Measurements from ENCODE around the gene OLIG1.

Gene OLIG1

DNA sequence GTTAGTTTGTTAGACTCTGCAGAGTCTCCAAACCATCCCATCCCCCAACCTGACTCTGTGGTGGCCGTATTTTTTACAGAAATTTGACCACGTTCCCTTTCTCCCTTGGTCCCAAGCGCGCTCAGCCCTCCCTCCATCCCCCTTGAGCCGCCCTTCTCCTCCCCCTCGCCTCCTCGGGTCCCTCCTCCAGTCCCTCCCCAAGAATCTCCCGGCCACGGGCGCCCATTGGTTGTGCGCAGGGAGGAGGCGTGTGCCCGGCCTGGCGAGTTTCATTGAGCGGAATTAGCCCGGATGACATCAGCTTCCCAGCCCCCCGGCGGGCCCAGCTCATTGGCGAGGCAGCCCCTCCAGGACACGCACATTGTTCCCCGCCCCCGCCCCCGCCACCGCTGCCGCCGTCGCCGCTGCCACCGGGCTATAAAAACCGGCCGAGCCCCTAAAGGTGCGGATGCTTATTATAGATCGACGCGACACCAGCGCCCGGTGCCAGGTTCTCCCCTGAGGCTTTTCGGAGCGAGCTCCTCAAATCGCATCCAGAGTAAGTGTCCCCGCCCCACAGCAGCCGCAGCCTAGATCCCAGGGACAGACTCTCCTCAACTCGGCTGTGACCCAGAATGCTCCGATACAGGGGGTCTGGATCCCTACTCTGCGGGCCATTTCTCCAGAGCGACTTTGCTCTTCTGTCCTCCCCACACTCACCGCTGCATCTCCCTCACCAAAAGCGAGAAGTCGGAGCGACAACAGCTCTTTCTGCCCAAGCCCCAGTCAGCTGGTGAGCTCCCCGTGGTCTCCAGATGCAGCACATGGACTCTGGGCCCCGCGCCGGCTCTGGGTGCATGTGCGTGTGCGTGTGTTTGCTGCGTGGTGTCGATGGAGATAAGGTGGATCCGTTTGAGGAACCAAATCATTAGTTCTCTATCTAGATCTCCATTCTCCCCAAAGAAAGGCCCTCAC lies 44.2 kb upstream of the OLIG1 start, which contains the start of gene OLIG2:
TSS of gene OLIG2 (plus strand) at position 447 of the 954 bp plus-strand sequence. CDS start 928 bp downstream, outside the sequence.
- no peak within 1 kb of the TSS for H3K4me3 ChIP-seq (ENCODE audit: low read length in 2 of 2)
- H3K27me3 ChIP-seq (ENCODE audit: control insufficient read depth in 1 of 2, insufficient read depth in 2 of 2, low read length in 2 of 2): peaks cover 72 to 97% of the 10 kb centered on the region in 2 donors
- H3K36me3 ChIP-seq (ENCODE audit: control insufficient read depth in 2 of 2, insufficient read depth in 2 of 2, low read length in 2 of 2): no peaks in the 10 kb centered on the region
- H3K9me3 ChIP-seq (ENCODE audit: control insufficient read depth in 2 of 2, low read length in 2 of 2): no peaks in the 10 kb centered on the region
- no peak within 1 kb of the TSS for H3K27ac ChIP-seq (ENCODE audit: low read length)
- H3K4me1 ChIP-seq (ENCODE audit: control insufficient read depth, insufficient read depth, low read length): peaks cover 6% of the 10 kb centered on the region
- H3K9ac ChIP-seq (ENCODE audit: low read length in 2 of 2): no peak within 1 kb of the TSS

DNA sequence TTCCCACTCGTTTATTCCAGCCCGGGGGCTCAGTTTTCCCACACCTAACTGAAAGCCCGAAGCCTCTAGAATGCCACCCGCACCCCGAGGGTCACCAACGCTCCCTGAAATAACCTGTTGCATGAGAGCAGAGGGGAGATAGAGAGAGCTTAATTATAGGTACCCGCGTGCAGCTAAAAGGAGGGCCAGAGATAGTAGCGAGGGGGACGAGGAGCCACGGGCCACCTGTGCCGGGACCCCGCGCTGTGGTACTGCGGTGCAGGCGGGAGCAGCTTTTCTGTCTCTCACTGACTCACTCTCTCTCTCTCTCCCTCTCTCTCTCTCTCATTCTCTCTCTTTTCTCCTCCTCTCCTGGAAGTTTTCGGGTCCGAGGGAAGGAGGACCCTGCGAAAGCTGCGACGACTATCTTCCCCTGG lies 43.5 kb upstream of the OLIG1 start:
- H3K9ac ChIP-seq (ENCODE audit: low read length in 2 of 2): no peak overlapping the region
- H3K9me3 ChIP-seq (ENCODE audit: control insufficient read depth in 2 of 2, low read length in 2 of 2): no peaks in the 10 kb centered on the region
- H3K27ac ChIP-seq (ENCODE audit: low read length): no peak overlapping the region
- peaks cover 6% of the 10 kb centered on the region for H3K4me1 ChIP-seq (ENCODE audit: control insufficient read depth, insufficient read depth, low read length)
- no peak overlapping the region for H3K4me3 ChIP-seq (ENCODE audit: low read length in 2 of 2)
- no peaks in the 10 kb centered on the region for H3K36me3 ChIP-seq (ENCODE audit: control insufficient read depth in 2 of 2, insufficient read depth in 2 of 2, low read length in 2 of 2)
- peaks cover 69 to 93% of the 10 kb centered on the region in 2 donors for H3K27me3 ChIP-seq (ENCODE audit: control insufficient read depth in 1 of 2, insufficient read depth in 2 of 2, low read length in 2 of 2)

- Histone ChIP-seq H3K9ac (ENCODE audit: low read length in 2 of 2) (no peak overlapping the region), H3K36me3 (ENCODE audit: control insufficient read depth in 2 of 2, insufficient read depth in 2 of 2, low read length in 2 of 2) (no peaks in the 10 kb centered on the region), H3K4me1 (ENCODE audit: control insufficient read depth, insufficient read depth, low read length) (peaks cover 6% of the 10 kb centered on the region), H3K4me3 (ENCODE audit: low read length in 2 of 2) (no peak overlapping the region), H3K9me3 (ENCODE audit: control insufficient read depth in 2 of 2, low read length in 2 of 2) (no peaks in the 10 kb centered on the region), H3K27me3 (ENCODE audit: control insufficient read depth in 1 of 2, insufficient read depth in 2 of 2, low read length in 2 of 2) (peaks cover 70 to 90% of the 10 kb centered on the region in 2 donors), H3K27ac (ENCODE audit: low read length) (no peak overlapping the region)
Observed at GRCh38 chr21:33026878-33027400, 43.0 kb upstream of the OLIG1 start.

GRCh38 chr21:33027401-33028286 lies 42.3 kb upstream of the OLIG1 start:
- no peak overlapping the region for H3K4me3 ChIP-seq (ENCODE audit: low read length in 2 of 2)
- H3K27me3 ChIP-seq (ENCODE audit: control insufficient read depth in 1 of 2, insufficient read depth in 2 of 2, low read length in 2 of 2): peaks cover 68 to 88% of the 10 kb centered on the region in 2 donors
- no peaks in the 10 kb centered on the region for H3K36me3 ChIP-seq (ENCODE audit: control insufficient read depth in 2 of 2, insufficient read depth in 2 of 2, low read length in 2 of 2)
- H3K27ac ChIP-seq (ENCODE audit: low read length): no peak overlapping the region
- H3K9me3 ChIP-seq (ENCODE audit: control insufficient read depth in 2 of 2, low read length in 2 of 2): no peaks in the 10 kb centered on the region
- no peak overlapping the region for H3K9ac ChIP-seq (ENCODE audit: low read length in 2 of 2)
- H3K4me1 ChIP-seq (ENCODE audit: control insufficient read depth, insufficient read depth, low read length): peaks cover 6% of the 10 kb centered on the region

DNA sequence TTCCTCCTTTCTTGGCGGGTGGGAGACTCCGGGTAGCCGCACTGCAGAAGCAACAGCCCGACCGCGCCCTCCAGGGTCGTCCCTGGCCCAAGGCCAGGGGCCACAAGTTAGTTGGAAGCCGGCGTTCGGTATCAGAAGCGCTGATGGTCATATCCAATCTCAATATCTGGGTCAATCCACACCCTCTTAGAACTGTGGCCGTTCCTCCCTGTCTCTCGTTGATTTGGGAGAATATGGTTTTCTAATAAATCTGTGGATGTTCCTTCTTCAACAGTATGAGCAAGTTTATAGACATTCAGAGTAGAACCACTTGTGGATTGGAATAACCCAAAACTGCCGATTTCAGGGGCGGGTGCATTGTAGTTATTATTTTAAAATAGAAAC lies 41.7 kb upstream of the OLIG1 start:
- Histone ChIP-seq H3K9me3 (ENCODE audit: control insufficient read depth in 2 of 2, low read length in 2 of 2) (no peaks in the 10 kb centered on the region), H3K4me1 (ENCODE audit: control insufficient read depth, insufficient read depth, low read length) (peaks cover 6% of the 10 kb centered on the region), H3K4me3 (ENCODE audit: low read length in 2 of 2) (no peak overlapping the region), H3K27ac (ENCODE audit: low read length) (no peak overlapping the region), H3K36me3 (ENCODE audit: control insufficient read depth in 2 of 2, insufficient read depth in 2 of 2, low read length in 2 of 2) (no peaks in the 10 kb centered on the region), H3K27me3 (ENCODE audit: control insufficient read depth in 1 of 2, insufficient read depth in 2 of 2, low read length in 2 of 2) (peaks cover 66 to 87% of the 10 kb centered on the region in 2 donors), H3K9ac (ENCODE audit: low read length in 2 of 2) (no peak overlapping the region)

GRCh38 chr21:33028773-33029384 lies 41.1 kb upstream of the OLIG1 start:
- peak overlapping the region; percentile 8 to 29 for H3K4me3 ChIP-seq (ENCODE audit: low read length in 2 of 2)
- no peak overlapping the region for H3K27ac ChIP-seq (ENCODE audit: low read length)
- H3K36me3 ChIP-seq (ENCODE audit: control insufficient read depth in 2 of 2, insufficient read depth in 2 of 2, low read length in 2 of 2): no peaks in the 10 kb centered on the region
- H3K4me1 ChIP-seq (ENCODE audit: control insufficient read depth, insufficient read depth, low read length): peaks cover 6% of the 10 kb centered on the region
- no peaks in the 10 kb centered on the region for H3K9me3 ChIP-seq (ENCODE audit: control insufficient read depth in 2 of 2, low read length in 2 of 2)
- peaks cover 63 to 83% of the 10 kb centered on the region in 2 donors for H3K27me3 ChIP-seq (ENCODE audit: control insufficient read depth in 1 of 2, insufficient read depth in 2 of 2, low read length in 2 of 2)
- no peak overlapping the region for H3K9ac ChIP-seq (ENCODE audit: low read length in 2 of 2)

GRCh38 chr21:33029385-33029921 lies 40.5 kb upstream of the OLIG1 start:
- Histone ChIP-seq H3K27ac (ENCODE audit: low read length) (no peak overlapping the region), H3K27me3 (ENCODE audit: control insufficient read depth in 1 of 2, insufficient read depth in 2 of 2, low read length in 2 of 2) (peaks cover 63 to 82% of the 10 kb centered on the region in 2 donors), H3K9me3 (ENCODE audit: control insufficient read depth in 2 of 2, low read length in 2 of 2) (no peaks in the 10 kb centered on the region), H3K4me1 (ENCODE audit: control insufficient read depth, insufficient read depth, low read length) (peaks cover 6% of the 10 kb centered on the region), H3K4me3 (ENCODE audit: low read length in 2 of 2) (no peak overlapping the region), H3K9ac (ENCODE audit: low read length in 2 of 2) (no peak overlapping the region), H3K36me3 (ENCODE audit: control insufficient read depth in 2 of 2, insufficient read depth in 2 of 2, low read length in 2 of 2) (no peaks in the 10 kb centered on the region)

- Histone ChIP-seq H3K27ac (ENCODE audit: low read length) (no peak overlapping the region), H3K9me3 (ENCODE audit: control insufficient read depth in 2 of 2, low read length in 2 of 2) (no peaks in the 10 kb centered on the region), H3K4me1 (ENCODE audit: control insufficient read depth, insufficient read depth, low read length) (peaks cover 6% of the 10 kb centered on the region), H3K27me3 (ENCODE audit: control insufficient read depth in 1 of 2, insufficient read depth in 2 of 2, low read length in 2 of 2) (peaks cover 62 to 80% of the 10 kb centered on the region in 2 donors), H3K36me3 (ENCODE audit: control insufficient read depth in 2 of 2, insufficient read depth in 2 of 2, low read length in 2 of 2) (no peaks in the 10 kb centered on the region), H3K4me3 (ENCODE audit: low read length in 2 of 2) (no peak overlapping the region), H3K9ac (ENCODE audit: low read length in 2 of 2) (no peak overlapping the region)
Observed at GRCh38 chr21:33029975-33030461, 39.9 kb upstream of the OLIG1 start.

DNA sequence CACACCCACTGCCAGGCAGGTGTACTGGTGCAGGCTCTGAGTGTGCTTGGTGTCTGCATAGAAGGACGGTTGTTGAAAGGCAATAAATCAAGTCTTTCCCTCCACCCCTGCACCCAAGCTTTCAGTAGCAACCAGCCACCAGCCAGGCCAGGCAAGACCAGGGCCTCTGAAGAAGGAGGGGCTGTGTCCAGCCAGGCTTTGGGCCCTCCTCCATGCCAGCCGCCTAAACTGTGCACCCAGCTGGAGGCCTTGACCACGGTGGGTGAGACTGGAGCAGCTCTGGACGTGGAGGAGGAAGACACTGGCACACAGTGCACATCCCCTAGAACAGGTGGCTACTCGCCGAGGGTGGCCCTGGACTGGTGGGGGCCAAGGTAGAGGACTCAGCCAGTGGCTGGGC lies 39.3 kb upstream of the OLIG1 start:
- Histone ChIP-seq H3K9me3 (ENCODE audit: control insufficient read depth in 2 of 2, low read length in 2 of 2) (no peaks in the 10 kb centered on the region), H3K4me1 (ENCODE audit: control insufficient read depth, insufficient read depth, low read length) (peaks cover 6% of the 10 kb centered on the region), H3K27me3 (ENCODE audit: control insufficient read depth in 1 of 2, insufficient read depth in 2 of 2, low read length in 2 of 2) (peaks cover 66 to 79% of the 10 kb centered on the region in 2 donors), H3K9ac (ENCODE audit: low read length in 2 of 2) (no peak overlapping the region), H3K36me3 (ENCODE audit: control insufficient read depth in 2 of 2, insufficient read depth in 2 of 2, low read length in 2 of 2) (no peaks in the 10 kb centered on the region), H3K27ac (ENCODE audit: low read length) (no peak overlapping the region), H3K4me3 (ENCODE audit: low read length in 2 of 2) (no peak overlapping the region)
